Hematopoietic multipotent progenitor cell treated with erythropoietin and hydrocortisone succinate and interleukin-3 and kit ligand, for 4 days (in vitro differentiated cells): ENCODE data around the gene ACMSD.
A peak's percentile ranks its signal among the peaks of the same experiment; 100 is the strongest.
"Not testable (repeated sequence)": the region's sequence is repeated elsewhere in the genome, so short reads cannot be mapped to it uniquely, and the experiment has no call there.

Experiments used
- DNase-seq: peaks from one replicate; pipeline ENCODE4 v3.0.0-alpha.2; 2015

Gene ACMSD

DNA sequence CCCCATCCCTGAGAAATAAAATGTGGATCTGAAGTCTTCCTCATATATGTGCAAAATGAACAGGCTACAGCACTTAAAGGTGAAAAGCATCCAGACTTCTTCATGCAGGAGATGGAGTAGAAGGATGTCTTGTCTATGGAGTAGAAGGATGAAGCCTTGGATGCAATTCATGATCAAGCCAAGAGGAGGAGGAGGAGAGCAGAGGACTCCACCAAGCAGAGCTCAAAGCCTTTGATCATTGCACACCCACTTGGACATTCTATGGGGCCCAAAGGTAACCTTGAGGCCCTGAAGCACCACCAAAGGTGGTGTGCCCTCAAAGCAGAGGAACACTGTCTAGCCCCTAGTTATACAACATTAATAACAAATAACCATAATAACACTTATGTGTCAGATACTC is 17.3 kb downstream of the ACMSD start:
- no peak for DNase-seq

DNA sequence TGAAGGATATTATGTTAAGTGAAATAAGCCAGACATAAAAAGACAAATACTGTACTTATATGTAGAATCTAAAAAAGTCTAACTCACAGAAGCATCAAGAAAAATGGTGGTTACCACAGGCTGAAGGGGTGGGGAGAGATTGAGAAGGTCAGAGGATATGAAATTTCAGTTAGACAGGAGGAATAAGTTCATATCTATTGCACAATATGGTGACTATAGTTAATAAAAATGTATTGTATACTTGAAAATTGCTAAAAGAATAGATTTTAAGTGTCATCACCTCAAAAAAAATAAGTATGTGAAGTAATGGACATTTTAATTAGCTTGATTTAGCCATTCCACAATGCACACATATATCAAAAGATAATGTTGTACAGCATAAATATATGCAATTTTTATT is 19.8 kb downstream of the ACMSD start:
- DNase-seq = no peak

DNA sequence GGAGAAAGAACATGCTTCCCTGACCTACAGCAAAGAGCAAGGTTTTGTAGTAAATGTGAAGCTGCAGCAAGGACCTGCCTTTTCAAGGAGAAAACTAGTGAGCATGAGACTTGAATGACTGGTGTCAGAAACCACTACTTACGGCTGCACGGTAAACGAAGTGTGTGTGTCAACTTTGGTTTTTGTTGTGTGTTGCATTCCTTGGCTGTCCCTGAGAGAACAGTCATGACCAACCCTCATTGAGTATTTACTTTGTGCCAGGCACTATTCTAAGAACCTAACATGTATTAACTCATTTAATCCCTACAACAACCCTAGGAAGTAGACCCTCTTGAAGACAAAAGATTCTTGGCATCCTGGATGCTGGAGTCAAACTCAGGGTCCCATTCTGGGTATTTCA is 22.8 kb downstream of the ACMSD start:
- no peak for DNase-seq

DNA sequence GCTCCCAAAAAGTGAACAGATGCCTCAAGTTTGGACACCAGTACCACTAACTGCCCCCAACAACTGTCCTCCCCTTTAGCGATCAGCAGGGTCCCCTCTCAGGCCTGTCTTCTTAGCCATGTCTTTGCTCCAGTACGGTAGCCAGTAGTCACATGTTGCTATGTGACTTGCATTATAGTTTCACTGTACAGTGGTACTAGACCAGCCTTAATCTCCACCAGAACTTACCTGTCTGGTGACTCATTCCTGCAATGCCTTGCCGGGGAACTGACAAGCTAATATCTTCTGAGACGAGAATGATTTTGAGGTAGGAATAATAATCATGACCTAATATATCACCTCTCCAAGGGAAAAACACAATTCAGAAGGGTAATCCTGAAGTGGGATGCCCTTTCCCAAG is 23.7 kb downstream of the ACMSD start:
- DNase-seq = no peak

DNA sequence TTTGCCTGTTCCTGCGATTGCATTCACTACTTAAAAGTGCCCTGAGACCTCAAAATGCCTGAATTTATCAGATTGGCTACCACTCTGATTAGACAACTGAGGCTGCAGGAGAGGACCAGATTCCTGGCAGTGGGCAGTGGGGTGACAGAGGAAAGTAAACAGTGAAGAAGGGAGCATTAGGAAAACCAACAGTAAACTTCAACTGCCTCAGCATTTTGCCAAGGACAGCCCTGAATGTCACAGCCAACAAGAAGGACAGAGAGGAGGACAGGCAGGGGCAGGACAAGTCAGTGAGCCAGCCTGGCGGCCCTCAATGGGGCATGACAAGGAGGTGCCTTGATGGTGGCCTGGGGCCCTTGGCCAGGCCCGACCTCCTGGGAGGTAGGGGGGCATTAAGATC is 24.3 kb downstream of the ACMSD start:
- no peak for DNase-seq

DNA sequence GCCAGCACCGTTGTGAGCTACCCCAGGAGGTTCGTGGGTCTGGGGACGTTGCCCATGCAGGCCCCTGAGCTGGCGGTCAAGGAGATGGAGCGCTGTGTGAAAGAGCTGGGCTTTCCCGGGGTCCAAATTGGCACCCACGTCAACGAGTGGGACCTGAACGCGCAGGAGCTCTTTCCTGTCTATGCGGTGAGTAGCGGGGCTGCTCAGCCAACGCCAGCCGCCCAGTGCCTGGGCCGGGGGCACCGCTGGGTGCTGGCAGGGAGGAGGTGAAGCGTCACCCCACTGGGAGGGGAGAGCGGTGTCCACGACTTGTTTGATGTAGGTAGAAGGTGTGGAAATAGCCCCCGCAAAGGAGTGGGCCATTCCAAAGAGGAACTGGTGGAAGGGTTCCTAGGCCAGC is 25.0 kb downstream of the ACMSD start:
- DNase-seq = no peak

DNA sequence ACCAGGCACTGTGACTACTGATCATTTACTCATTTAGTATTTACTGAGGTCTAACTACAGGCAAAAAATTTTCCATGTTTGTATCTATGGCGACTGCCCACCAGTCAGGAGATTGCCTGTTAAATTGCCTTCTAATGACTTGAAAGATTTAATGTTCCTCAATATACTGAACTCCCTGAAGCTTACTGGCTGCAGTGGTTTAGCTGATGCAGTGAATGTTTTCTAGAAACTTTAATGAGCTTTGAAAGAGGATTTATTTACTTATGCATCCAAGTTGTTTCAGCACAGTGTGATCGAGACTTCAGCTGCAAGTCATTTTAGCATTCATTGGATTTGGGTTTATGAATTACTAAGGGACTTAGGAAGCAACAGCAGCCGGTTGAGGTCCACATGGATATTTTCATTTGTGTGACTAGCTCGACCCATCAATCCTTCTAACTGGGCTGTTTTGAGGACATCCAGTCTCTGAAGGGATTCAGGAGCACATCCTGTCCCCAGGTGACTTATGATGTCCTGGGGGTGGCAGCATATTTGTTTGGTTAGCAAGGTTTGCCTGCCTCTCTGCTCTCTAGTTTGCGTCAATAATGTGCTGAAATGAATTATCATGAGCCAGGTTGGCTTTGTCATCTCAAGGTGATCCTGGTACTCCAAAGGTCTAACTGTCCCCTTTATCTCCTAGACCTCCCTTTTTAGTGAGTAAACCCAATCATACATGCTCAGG is 26.8 kb downstream of the ACMSD start:
- DNase-seq = no peak

DNA sequence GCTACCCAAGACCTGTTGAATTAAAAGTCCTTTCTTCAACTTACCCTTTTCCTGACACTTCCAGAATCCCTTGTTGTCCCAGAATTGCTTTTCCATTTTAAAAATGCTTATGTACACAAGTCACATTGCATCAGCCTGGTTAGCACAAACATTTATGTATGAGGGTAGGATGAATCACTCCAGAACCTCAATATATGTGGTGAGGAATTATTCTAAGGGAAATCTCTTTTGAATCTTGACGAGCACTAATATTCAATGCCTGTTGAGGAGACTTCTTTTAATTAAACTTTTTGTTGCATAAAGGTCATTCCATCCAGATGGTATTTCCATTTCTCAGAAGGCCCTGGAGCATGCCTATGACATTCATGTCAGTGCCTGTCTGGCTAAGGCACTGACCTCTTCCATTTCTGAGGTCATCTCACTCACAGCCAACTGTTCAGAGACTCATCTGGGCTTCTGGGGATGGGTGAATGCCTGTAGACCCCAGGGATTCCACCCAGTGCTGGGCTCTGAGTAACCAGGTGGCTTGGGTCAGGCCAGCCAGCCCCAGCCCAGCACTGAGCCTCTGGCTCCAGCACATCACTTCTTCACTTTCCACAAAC is 28.2 kb downstream of the ACMSD start:
- DNase-seq = no peak

DNA sequence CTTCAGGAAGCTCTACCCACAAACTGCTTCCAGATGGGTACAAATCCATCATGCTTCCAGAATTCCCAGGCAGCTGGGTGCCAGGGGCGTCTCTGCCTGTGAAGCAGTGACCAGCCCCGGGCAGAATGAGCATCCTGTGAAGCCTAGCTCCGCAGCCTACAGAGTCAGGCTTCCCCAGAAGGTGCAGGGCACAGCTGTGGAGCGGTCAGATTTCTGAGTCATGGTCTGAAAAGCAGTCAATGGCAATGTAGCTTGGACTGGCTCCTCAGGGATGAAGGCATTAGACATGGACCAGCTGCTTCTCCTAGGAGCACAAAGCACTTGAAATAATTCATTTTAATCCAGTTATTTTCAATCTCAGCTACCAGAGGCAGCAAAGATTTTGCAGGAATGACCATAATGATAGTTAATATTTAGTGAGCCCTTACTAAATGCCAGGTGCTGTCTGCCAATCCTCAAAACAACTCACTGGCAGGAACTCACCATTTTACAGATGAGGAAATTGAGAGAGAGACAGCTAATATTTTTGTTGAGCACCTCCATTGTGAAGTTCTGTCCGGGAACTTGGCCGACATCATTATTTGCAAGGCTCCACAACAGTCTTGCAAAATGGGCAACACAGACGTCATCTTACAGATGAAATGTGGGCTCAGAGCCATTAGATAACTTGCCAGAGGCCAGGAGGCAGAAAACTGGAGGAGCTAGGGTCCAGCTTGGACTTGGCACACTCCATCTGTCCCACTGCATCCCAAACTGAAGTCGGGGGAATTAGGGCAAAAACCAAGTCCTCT is 31.7 kb downstream of the ACMSD start:
- DNase-seq = no peak

DNA sequence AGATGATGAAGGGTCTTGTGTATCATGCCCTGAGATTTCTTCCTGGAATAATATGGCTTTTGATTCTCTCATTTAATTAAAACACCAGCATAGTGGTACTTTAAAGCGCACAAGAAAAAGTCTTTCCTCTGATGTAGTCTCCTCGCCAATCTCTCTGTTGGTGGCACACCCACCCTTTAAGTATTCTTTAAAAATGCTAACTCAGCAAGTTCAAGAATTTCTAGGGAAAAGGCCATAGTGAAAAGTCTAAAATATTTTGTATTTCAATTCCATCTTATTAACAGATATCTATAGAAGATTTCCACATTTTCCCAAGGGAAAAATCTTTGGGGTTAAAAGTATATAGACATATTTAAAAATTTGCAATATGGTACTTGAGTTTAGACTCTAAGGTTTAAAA is 34.7 kb downstream of the ACMSD start:
- DNase-seq = no peak

DNA sequence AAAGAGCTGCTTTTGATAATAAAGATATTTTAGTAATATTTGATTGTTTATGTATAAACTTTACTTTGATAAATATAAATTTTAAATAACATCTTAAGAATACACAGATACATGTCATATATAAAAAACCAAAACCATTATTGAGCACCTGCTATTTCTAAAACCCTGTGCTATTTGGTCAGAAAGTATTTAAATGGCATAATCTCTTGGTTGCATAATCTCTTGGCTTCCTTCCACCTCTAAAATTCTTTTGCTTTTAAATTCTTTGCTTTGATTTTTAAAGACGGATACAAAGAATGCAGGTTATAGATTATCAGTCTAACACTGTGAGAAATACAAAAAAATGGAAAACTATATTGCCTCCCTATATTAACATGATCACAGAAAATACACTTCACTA is 36.9 kb downstream of the ACMSD start:
- no peak for DNase-seq

DNA sequence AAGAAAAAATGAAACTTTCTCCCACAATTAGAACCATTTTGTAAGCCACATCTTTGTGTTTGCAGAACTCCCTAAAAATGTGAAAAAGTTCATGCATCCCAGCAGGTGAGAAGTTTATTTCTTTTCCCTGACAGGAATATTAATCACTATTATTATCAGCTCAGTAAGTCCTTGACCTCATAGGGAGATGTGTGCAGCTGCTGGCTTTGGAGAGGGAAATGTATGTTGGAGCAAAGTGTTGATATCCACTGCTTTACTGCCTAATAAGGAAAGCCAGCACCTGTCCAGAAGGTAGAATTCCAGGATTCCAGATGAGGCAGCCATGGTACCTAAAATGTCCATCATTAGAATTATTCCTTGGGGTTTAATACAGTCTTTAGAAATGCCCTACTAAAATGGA is 44.4 kb downstream of the ACMSD start:
- DNase-seq = no peak

DNA sequence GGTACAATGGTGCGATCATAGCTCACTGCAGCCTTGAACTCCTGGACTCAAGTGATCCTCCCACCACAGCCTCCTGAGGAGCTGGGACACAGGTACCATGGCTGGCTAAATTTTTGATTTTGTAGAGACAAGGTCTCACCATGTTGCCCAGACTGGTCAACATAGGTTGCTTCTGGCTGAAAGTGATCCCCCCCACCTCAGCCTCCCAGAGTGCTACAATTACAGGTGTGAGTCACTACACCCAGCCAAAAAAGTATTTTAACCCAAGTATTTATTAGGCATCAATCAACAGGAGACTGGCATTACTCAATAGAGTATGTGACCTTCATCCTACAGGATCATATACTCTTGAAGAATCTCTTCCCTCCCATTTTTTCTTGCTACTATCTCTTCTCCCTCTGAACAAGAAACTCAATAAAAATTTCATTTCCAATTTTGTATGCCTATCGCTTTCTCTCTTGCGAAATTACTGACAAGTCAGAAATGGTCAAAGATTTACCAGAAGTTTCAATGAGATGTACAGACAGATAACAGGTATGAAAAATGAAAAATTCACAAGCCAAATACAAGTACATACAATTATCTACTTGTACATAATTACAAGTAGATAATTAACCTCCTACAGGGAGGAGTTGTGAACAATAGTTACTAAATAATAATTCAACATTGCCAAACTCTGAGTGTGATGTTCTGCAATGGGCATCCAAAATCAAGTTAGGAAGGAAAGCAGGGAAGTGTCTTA is 45.3 kb downstream of the ACMSD start:
- DNase-seq = no peak

DNA sequence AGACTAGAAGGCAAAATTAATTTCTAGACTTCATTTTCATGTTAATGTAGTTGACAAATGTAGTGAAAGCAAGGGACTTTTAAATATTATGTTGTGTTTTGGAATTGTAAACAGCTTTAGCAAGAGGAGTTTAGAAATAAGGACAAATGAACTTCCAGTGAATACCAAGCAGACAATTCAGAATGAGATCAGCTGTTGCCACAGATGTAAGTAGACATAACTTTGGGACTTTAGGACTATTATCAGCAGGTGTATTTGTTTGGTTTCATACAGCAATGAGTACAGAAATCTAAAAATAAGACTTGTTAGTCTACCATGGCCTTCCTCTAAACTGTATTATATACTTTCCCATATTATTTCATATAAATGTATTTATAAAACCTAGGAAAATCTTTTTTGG is 46.0 kb downstream of the ACMSD start:
- DNase-seq = no peak

DNA sequence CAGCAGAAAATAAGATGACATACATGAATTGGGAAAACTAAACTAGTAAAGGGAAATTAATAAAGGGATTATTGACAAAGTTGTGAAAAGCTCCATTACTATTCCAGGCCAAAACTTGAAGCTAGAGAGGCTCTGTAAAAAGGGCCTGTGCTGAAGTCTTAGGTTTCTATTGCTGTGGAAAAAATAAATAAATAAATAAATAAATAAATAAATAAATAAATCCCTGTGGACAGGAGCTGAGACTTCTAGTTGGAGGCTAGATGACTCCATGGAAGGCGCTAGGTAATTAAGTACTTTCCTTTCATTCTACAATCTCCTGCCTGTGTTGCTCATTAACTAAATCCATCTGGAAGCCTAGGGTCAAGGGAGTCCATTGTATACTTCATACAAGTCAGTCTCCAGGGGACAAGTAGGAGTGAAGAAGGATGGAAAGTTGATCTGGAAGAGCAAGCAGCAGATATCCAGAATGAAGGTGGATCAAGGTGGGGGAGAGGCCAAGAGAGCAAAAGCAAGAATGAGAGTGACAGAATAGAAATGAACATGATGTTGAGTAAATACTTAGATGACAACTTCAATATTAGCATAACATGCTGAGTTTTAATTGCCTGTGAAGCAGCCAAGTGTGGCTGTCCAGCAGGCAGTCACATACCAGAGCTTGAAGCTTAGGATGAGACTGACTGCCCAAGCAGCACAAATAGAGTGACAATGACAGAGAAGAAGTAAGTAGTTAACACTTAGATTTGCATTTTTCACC is 54.0 kb downstream of the ACMSD start:
- no peak for DNase-seq

DNA sequence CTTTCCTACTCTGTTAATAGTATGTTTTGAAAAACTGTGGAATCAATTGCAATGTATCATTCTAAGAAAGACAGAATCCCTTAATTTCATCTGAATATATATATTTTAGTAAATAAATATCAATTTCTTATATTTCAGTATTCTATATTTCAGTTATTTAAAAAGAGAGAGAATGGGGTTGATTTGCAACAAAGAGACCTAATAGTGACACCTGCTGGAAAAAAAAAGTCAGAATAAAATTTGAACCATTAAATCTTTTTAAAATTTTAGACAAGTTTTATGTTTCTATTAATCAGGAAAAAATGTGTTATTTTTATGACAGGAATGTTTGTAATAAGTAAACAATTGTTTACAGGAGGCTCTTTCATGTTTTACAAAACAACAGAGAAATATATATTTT is 59.5 kb downstream of the ACMSD start:
- DNase-seq = peak; percentile 61

DNA sequence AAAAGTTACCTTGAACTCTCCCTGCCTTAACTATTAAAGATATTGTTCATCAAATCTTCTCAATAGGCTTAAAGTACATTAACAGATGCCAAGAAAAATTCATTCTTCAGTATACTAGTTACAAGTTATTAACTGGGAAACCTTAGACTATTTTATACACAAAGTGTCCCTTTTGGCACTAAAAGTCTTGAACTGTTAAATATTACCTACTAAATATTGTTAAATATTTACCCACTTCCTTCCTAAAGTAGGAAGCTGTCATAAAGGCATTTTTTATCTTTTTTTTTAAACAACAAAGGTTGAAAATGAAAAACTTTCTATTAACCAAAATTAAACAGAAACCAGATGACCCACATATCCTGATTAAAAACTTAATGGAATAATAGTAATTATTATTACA is 60.8 kb downstream of the ACMSD start:
- DNase-seq = no peak

DNA sequence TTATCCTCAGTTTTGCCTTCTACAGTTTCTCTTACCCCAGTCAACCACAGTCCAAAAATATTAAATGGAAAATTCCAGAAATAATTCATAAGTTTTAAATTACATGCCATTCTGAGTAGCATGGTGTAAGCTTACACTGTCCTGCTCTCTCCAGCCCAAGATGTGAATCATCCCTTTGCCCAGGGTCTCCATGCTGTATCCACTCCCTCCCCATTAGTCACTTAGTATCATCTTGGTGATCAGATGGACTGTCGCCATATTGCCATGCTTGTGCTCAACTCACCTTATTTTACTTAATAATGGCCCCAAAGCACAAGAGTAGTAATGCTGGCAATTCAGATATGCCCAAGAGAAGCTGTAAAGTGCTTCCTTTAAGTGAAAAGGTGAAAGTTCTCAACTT is 61.7 kb downstream of the ACMSD start:
- no peak for DNase-seq

DNA sequence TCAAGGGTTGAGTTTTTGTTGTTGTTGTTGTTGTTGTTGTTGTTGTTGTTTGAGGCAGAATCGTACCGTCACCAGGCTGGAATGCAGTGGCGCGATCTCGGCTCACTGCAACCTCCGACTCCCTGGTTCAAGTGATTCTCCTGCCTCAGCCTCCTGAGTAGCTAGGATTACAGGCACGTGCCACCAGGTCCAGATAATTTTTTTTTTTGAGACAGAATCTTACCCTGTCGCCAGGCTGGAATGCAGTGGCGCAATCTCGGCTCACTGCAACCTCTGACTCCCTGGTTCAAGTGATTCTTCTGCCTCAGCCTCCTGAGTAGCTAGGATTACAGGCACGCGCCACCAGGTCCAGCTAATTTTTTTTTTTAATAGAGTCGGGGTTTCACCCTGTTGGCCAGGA is 65.3 kb downstream of the ACMSD start:
- DNase-seq = not testable (repeated sequence)

DNA sequence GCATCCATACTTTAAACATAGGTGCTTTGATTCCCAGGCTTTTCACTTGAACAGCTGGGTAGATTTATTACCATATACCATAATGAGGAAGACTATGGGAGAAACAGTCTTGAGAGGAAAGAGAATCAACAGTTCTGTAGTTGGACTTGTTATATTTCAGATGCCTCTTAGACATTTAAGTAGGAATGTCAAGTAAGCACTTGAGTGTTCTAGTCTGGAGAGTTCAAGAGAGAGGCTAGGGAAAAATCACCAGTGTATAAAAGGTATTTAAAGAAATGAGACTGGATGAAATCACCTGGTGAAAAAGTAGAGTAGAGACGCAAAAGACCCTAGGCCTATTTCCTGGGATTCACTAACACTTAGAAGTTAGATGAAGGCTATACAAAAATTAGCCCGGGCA is 66.8 kb downstream of the ACMSD start:
- no peak for DNase-seq

DNA sequence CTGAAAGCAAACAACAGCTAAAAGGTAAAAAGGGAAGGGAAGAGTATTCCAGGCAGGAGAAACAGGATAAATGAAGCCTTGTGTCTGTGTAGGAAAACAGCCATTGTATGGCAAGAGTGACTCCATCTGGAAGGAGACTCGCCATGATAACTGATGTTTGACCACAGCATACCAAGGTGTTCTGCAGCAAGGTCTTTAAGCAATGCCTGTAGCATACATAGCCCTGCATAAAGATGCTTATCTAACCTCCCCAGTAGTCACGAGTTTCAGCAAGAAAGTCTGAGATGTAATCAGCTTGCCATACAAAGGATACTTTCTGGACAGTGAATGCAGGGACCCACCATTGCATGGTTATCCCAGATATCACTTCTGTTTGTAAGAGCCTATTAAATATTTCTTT is 68.3 kb downstream of the ACMSD start:
- DNase-seq = no peak

DNA sequence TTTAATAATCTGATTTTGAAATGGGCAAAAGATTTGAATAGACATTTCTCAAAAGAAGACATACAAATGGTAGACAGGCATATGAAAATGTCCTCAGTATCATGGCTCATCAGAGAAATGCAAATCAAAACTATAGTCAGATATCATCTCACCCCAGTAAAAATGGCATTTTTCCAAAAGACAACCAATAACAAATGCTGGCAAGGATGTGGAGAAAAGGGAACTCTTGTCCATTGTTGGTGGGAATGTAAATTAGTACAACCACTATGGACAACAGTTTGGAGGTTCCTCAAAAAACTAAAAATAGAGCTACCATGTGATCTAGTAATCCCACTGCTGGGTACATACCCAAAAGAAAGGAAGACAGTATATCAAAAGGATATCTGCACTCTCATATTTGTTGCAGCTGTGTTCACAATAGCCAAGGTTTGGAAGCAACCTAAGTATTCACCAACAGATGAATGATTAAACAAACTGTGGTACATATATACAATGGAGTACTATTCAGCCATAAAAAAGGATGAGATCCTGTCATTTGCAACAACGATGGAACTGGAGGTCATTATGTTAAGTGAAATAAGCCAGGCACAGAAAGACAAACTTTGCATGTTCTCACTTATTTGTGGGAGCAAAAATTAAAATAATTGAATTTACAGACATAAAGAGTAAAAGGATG is 69.2 kb downstream of the ACMSD start:
- not testable (repeated sequence) for DNase-seq
